ENCODE data around the gene REC114. TPM values are rescaled to one million over a fixed set of nuclear protein-coding genes. Genes with fewer than 3 reads are reported as not detected.

REC114 gene
- total RNA-seq, 1 experiment from 2014 or later, result not detected

- POLR2A ChIA-PET, result no interaction called here
- H3K27ac ChIP-seq (ENCODE audit: low read depth, low read length), result no peak overlapping the region
- H4K20me1 ChIP-seq (ENCODE audit: insufficient read depth), result no peaks in the 10 kb centered on the region
- no peaks in the 10 kb centered on the region for H3K9me3 ChIP-seq (ENCODE audit: control insufficient read depth in 1 of 2, insufficient read depth in 1 of 2, low read depth in 1 of 2, low read length in 2 of 2)
- no peak overlapping the region for H3K4me3 ChIP-seq (replicated peaks in 1 of 2; ENCODE audit: low read depth in 1 of 2, low read length in 2 of 2)
- CTCF ChIA-PET, result no interaction called here
- no peaks in the 10 kb centered on the region for H3K9me2 ChIP-seq (ENCODE audit: insufficient read depth)
- no peak overlapping the region for H2AFZ ChIP-seq (ENCODE audit: low read depth, low read length, poor library complexity, severe bottlenecking)
- TF ChIP-seq JUND (IDR thresholded peaks at IDR 0.05), result no peak
- no peak for TF ChIP-seq TCF7L2 (IDR thresholded peaks at IDR 0.05; ENCODE audit: borderline replicate concordance, extremely low read depth, insufficient read depth, insufficient read length)
- no peak for TF ChIP-seq ZFX (IDR thresholded peaks at IDR 0.05)
- TF ChIP-seq EGR1 (IDR thresholded peaks at IDR 0.05; ENCODE audit: low read depth), result no peak
- TF ChIP-seq FOSL1 (IDR thresholded peaks at IDR 0.05; ENCODE audit: low read depth), result no peak
- no peak for TF ChIP-seq REST (IDR thresholded peaks at IDR 0.05; ENCODE audit: low read depth)
- TF ChIP-seq ATF3 (IDR thresholded peaks at IDR 0.05), result no peak
- no peak for TF ChIP-seq SIN3A (IDR thresholded peaks at IDR 0.05; ENCODE audit: low read depth)
- TF ChIP-seq CBX3 (IDR thresholded peaks at IDR 0.05; ENCODE audit: low read depth), result no peak
- TF ChIP-seq SP1 (IDR thresholded peaks at IDR 0.05; ENCODE audit: low read depth), result no peak
- TF ChIP-seq CTCF (IDR thresholded peaks at IDR 0.05 in 2 of 3, conservative IDR thresholded peaks at IDR 0.05 in 1 of 3; ENCODE audit: borderline replicate concordance in 1 of 3, insufficient read depth in 1 of 3, low read depth in 2 of 3, low read length in 2 of 3), result no peak
- TF ChIP-seq ZBTB33 (IDR thresholded peaks at IDR 0.05; ENCODE audit: extremely low read depth, insufficient replicate concordance, low read length), result no peak
- no peak for TF ChIP-seq SRF (IDR thresholded peaks at IDR 0.05; ENCODE audit: low read depth)
- TF ChIP-seq ELF1 (IDR thresholded peaks at IDR 0.05; ENCODE audit: borderline replicate concordance, low read depth), result no peak
- TF ChIP-seq MAX (IDR thresholded peaks at IDR 0.05), result no peak
- no peak for TF ChIP-seq RAD21 (IDR thresholded peaks at IDR 0.05; ENCODE audit: low read depth)
- TF ChIP-seq CEBPB (IDR thresholded peaks at IDR 0.05; ENCODE audit: low read depth), result no peak
- peaks cover 13 to 19% of the 10 kb centered on the region in 2 experiments for H3K4me1 ChIP-seq (ENCODE audit: control insufficient read depth in 1 of 2, insufficient read depth in 2 of 2, low read length in 2 of 2)
- no peak overlapping the region for H3K4me2 ChIP-seq (ENCODE audit: low read length)
- peaks cover 12% of the 10 kb centered on the region; the same call in 1 of the 2 replicates for H3K27me3 ChIP-seq (ENCODE audit: insufficient read depth, low read length)
- no peak overlapping the region for H3K9ac ChIP-seq (ENCODE audit: low read length)
- RAD21 ChIA-PET (ENCODE audit: low non-redundant PET in 1 of 2, low total read pairs in 2 of 2, uncharacterized antibody in 2 of 2, unreplicated experiment in 2 of 2), result no interaction called here
- intact Hi-C loops (cut with micrococcal nuclease), result no loop called here
- DNase-seq (ENCODE audit: low read depth, low spot score), result no peak
- H3K79me2 ChIP-seq (ENCODE audit: insufficient read depth, low read length), result no peaks in the 10 kb centered on the region
- BruUV-seq (replicated peaks), result no TSS peak
- no peaks in the 10 kb centered on the region for H3K36me3 ChIP-seq (ENCODE audit: control insufficient read depth in 1 of 2, insufficient read depth in 2 of 2, low read length in 2 of 2)
- ATAC-seq, result no peak
These were observed 49.6 kb upstream of the REC114 start for GRCh38 chr15:73393336-73393735.
